ENCODE results near the gene TMEM255B.
"Not testable (repeated sequence)": the region's sequence is repeated elsewhere in the genome, so short reads cannot be mapped to it uniquely, and the experiment has no call there.

GRCh38 chr13:113826446-113826845, 67.4 kb downstream of the TMEM255B start:
- not testable (repeated sequence) for TF ChIP-seq CTCF (IDR thresholded peaks at IDR 0.05 in 2 of 3, conservative IDR thresholded peaks at IDR 0.05 in 1 of 3; ENCODE audit: borderline replicate concordance in 1 of 3, insufficient read depth in 1 of 3, low read depth in 2 of 3, low read length in 2 of 3); POLR2A (IDR thresholded peaks at IDR 0.05; ENCODE audit: borderline replicate concordance, extremely low read depth, insufficient read depth, insufficient read length); POLR2AphosphoS5 (IDR thresholded peaks at IDR 0.05; ENCODE audit: low read depth, low read length); RAD21 (IDR thresholded peaks at IDR 0.05; ENCODE audit: low read depth); MAX (IDR thresholded peaks at IDR 0.05); SIN3A (IDR thresholded peaks at IDR 0.05; ENCODE audit: low read depth); EGR1 (IDR thresholded peaks at IDR 0.05; ENCODE audit: low read depth); EZH2 (IDR thresholded peaks at IDR 0.05); YY1 (IDR thresholded peaks at IDR 0.05; ENCODE audit: extremely low read depth, insufficient replicate concordance, low read depth, low read length)
